GM12892 (cell line): ENCODE results near the gene SOX9.

Experiments
- POLR2A ChIP-seq: IDR thresholded peaks from 2 replicates; pipeline ENCODE4 v1.6.1; 2011; ENCODE audit warnings: low read depth, low read length, control low read depth
- POLR2AphosphoS5 ChIP-seq: IDR thresholded peaks from 2 replicates; pipeline ENCODE4 v1.6.1; 2011; ENCODE audit warnings: low read depth, low read length, control low read depth
- TAF1 ChIP-seq: IDR thresholded peaks from 2 replicates; pipeline ENCODE4 v1.6.1; 2011; ENCODE audit warnings: low read depth, mild to moderate bottlenecking, control low read depth, low read length, borderline replicate concordance

GRCh38 chr17:72145562-72145961 lies 24.7 kb downstream of the SOX9 start:
- TF ChIP-seq POLR2AphosphoS5 (no peak), POLR2A (no peak), TAF1 (no peak)
